ENCODE measurements around the gene RBCK1.
"Not testable (repeated sequence)": the region's sequence is repeated elsewhere in the genome, so short reads cannot be mapped to it uniquely, and the experiment has no call there.

The RBCK1 gene

GRCh38 chr20:376750-377149 is 31.3 kb upstream of the RBCK1 start:
- no peak for DNase-seq

DNA sequence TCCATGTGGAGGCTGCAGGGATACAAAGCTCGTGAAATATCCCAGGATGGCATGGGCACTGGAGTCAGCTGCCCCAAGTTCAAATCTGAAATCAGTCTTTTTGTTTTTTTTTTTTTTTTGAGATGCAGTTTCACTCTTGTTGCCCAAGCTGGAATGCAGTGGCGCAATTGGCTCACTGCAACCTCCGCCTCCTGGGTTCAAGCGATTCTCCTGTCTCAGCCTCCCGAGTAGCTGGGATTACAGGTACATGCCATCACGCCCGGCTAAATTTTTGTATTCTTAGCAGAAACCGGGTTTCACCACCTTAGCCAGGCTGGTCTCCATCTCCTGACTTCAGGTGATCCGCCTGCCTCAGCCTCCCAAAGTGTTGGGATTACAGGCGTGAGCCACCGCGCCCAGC is 30.5 kb upstream of the RBCK1 start:
- not testable (repeated sequence) for DNase-seq

DNA sequence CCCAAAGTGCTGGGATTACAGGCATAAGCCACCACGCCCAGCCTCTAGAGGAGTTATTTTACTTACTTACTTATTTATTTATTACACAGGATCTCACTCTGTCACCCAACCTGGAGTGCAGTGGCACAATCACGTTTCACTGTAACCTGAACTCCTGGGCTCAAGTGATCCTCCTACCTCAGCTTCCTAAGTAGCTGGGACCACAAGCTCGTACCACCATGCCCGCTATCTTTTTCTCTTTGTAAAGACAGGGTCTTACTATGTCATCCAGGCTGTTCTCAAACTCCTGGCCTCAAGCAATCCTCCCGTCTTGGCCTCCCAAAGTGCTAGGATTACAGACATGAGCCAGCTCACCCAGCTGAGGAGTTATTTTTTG is 29.1 kb upstream of the RBCK1 start:
- no peak for DNase-seq

DNA sequence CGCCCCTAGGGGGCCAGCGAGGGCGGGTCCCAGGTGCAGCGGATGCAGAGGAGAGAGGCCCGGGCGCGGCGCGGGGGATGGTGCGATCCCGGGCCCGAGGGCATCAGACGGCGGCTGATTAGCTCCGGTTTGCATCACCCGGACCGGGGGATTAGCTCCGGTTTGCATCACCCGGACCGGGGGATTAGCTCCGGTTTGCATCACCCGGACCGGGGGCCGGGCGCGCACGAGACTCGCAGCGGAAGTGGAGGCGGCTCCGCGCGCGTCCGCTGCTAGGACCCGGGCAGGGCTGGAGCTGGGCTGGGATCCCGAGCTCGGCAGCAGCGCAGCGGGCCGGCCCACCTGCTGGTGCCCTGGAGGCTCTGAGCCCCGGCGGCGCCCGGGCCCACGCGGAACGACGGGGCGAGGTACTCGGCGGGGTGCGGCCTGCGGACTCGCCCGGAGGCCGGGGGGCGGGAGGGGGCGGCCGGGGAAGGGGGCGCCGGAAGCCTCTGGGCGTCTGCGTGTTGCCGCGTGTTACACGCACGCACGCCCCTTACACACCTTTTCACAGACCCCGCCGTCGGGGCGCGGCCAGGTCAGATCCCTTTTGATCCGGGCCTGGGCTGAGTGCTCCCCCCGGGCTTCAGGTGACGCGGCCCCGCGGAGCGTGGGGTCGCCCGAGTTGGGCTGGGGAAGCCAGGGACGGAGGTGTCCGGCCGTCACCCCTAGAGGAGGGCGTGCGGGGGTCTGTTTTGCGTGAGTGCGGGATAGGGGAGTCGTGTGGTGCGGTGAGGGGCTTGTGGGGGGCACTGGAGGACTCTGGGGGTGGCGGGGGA is 27.1 kb upstream of the RBCK1 start:
- DNase-seq = peak; percentile 53 to 61

- peak in 1 of 2 experiments; percentile 15 for DNase-seq
Measured at GRCh38 chr20:381581-382290, 26.4 kb upstream of the RBCK1 start.

- no peak for DNase-seq
Measured at GRCh38 chr20:382291-383115, 25.6 kb upstream of the RBCK1 start.

DNA sequence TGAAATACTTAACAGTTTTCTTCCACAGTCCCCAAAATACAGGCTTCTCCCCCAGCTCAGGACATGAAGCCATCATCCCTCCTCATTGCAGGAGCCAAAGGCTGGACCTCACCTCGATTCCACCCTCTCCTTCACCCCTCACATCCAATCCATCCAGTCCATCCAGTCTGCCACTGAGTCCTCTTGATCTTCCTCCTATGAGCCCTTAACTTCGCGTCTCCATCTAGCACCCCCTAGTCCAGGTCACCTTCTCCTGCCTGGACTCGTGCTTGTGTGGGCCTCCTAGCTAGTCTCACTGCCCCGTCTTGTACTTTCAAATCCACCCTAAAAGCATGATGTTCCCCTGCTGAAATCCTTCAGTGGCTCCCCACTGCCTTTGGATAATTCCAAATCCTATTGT is 24.2 kb upstream of the RBCK1 start:
- DNase-seq = no peak

DNA sequence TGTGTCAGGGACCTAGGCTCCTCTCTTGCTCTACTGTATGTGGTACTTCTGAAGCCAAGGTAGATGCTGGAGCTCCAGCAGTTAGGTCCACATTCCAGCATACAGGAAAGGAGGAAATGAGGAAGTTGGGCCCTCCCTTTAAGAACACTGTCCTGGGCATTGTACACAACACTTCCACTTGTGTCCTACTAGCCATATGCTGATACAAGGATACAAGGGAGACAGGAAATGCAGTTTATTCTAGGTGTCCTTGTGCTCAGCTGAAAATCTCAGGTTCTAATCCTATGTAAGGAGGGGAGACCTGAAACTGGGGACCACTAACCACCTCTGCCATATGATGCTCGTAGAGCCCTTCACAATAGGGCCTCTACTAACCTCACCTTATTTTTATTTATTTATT is 23.4 kb upstream of the RBCK1 start:
- no peak for DNase-seq

DNA sequence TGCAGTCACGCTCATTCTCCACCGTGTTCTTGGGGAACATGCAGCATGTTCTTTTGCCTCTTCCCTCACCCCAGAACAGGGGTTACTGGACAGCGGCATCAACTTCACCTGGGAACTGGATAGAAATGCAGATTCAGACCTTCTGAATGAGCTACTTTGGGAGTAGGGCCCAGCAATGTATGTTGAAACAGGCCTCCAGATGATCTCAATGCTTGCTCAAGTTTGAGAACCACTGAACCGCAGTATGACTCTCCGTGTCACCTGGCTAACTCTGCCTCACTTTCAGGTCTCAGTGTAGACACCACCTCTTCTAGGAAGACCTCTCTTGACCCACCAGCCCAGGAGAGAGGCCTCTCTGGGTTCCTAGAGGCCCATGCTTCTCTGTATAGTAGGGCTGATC is 22.7 kb upstream of the RBCK1 start:
- DNase-seq = no peak

GRCh38 chr20:386634-387033 is 21.5 kb upstream of the RBCK1 start:
- DNase-seq = not testable (repeated sequence)

- no peak for DNase-seq
Measured at GRCh38 chr20:387520-387919, 20.6 kb upstream of the RBCK1 start.

GRCh38 chr20:388034-388994 is 19.8 kb upstream of the RBCK1 start:
- no peak for DNase-seq

DNA sequence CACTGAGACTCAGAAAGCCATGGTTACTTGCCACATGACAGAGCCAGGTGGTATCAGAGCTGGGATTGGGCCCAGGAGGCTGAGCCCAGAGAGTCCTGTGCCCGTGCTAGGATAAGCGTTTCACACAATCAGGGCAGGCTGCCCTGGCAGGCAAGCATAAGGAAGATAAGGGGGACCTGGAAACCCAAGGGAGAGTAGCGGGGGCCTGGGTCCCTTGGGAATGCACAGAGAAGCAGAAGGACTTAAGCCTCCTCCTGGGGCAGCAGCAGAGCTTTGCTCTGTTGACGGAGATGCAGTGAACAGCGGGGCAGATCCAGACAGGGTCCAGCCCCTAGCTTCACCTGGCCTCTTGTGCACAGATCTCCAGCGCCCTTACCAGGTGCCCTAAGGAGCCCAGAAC is 18.9 kb upstream of the RBCK1 start:
- no peak for DNase-seq

DNA sequence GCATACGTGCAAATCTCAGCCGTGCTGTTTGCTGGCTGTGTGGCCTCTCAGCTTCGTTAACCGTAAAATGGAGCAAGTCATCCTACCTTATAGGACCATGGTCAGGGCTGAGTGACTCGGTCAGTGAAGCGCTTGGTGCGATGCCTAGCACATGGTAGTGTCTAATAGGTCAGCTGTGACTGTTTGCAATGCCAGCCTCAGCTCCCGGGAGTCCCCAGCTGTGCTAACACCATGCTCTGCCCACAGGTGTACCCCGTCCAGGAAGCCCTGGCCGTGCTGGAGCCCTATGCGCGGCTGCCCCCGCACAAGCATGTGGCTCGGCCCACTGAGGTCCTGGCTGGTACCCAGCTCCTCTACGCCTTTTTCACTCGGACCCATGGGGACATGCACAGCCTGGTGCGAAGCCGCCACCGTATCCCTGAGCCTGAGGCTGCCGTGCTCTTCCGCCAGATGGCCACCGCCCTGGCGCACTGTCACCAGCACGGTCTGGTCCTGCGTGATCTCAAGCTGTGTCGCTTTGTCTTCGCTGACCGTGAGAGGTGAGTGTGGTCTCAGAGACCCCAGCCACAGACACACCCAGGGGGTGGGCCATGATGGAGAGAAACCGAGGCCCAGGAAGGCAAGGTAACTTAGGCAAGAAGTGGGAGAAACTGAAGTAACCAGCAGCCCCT is 16.9 kb upstream of the RBCK1 start:
- DNase-seq = no peak

GRCh38 chr20:393296-393695 is 14.8 kb upstream of the RBCK1 start:
- not testable (repeated sequence) for DNase-seq

DNA sequence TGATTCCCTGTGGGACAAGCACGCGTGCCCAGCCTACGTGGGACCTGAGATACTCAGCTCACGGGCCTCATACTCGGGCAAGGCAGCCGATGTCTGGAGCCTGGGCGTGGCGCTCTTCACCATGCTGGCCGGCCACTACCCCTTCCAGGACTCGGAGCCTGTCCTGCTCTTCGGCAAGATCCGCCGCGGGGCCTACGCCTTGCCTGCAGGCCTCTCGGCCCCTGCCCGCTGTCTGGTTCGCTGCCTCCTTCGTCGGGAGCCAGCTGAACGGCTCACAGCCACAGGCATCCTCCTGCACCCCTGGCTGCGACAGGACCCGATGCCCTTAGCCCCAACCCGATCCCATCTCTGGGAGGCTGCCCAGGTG is 11.9 kb upstream of the RBCK1 start:
- no peak for DNase-seq

DNA sequence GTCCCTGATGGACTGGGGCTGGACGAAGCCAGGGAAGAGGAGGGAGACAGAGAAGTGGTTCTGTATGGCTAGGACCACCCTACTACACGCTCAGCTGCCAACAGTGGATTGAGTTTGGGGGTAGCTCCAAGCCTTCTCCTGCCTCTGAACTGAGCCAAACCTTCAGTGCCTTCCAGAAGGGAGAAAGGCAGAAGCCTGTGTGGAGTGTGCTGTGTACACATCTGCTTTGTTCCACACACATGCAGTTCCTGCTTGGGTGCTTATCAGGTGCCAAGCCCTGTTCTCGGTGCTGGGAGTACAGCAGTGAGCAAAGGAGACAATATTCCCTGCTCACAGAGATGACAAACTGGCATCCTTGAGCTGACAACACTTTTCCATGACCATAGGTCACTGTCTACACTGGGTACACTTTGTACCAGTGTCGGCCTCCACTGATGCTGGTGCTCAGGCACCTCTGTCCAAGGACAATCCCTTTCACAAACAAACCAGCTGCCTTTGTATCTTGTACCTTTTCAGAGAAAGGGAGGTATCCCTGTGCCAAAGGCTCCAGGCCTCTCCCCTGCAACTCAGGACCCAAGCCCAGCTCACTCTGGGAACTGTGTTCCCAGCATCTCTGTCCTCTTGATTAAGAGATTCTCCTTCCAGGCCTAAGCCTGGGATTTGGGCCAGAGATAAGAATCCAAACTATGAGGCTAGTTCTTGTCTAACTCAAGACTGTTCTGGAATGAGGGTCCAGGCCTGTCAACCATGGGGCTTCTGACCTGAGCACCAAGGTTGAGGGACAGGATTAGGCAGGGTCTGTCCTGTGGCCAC is 11.3 kb upstream of the RBCK1 start:
- no peak for DNase-seq

GRCh38 chr20:397432-398237 is 10.5 kb upstream of the RBCK1 start:
- DNase-seq = no peak

DNA sequence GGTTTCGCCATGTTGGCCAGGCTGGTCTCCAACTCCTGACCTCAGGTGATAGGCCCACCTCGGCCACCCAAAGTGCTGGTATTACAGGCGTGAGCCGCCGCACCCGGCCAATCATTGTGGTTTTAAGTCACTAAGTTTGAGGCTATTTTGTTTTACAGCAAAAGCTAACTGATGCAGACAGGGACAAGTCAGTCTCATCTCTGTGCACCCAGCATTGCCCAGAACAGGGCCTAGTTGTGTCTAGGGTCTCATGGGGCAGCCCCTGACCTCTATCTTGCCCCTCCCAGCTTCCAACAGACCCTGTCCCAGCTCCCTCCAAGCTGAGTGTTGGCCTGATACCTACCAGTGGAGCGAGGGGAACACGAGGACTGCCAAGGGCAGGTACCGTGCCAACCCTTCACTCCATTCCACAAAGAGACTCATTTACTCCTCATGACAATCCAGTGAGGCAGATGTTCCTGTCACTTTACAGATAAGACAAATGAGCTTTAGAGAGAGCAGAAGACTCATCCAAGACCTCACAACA is 8.9 kb upstream of the RBCK1 start:
- no peak for DNase-seq

DNA sequence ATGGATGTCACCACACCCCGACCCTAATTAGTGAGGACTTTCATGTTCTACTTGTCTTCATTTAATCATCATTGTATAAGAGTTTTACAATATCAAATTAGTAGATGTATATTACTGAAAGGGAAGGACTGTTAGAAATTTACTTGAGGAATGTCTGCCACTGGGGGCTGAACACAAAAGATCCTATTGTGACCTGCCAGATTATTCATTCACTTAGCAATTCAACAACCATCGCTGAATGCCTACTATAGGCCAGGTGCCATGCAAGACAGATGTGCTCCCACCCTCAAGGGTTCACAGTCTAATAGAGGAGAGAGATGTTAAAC is 8.0 kb upstream of the RBCK1 start:
- DNase-seq = no peak

All from NCI-H1930 (cell line).